ENCODE data around the gene PRLH. TPM values are rescaled to one million over a fixed set of nuclear protein-coding genes. Genes with fewer than 3 reads are reported as not detected.

PRLH gene
- total and polyA plus RNA-seq, 2 of the 13 experiments (the other 11 are each of a cell fraction or from before 2014, with no cell fraction given) = not detected

- TF ChIP-seq HES4 (CRISPR knock-in tag; IDR thresholded peaks at IDR 0.05; ENCODE audit: borderline replicate concordance) (no peak), PCBP1 (IDR thresholded peaks at IDR 0.05; ENCODE audit: borderline replicate concordance, low read depth, low read length) (no peak), NCOR1 (IDR thresholded peaks at IDR 0.05; ENCODE audit: borderline replicate concordance, low read length) (0 out of 2 replicates have a peak, but pooled peaks have one; percentile 5), RORA (CRISPR knock-in tag; IDR thresholded peaks at IDR 0.05) (no peak), AFF4 (CRISPR knock-in tag; IDR thresholded peaks at IDR 0.05) (no peak), ZHX1 (CRISPR knock-in tag; IDR thresholded peaks at IDR 0.05; ENCODE audit: low read depth) (no peak; the same call in 1 of the 2 replicates)
Observed at GRCh38 chr2:237594514-237594871, 28.1 kb downstream of the PRLH start (continued).
